Endodermal cell (in vitro differentiated cells): Measurements from ENCODE around the gene TULP1. TPM values are rescaled to one million over a fixed set of nuclear protein-coding genes. Genes with fewer than 3 reads are reported as not detected.

Experiments
- DNase-seq: peaks from one replicate; pipeline ENCODE4 v3.0.0-alpha.2; 2017
- H3K27ac ChIP-seq: 2 replicates; pipeline ENCODE4 v1.5.1; 2013; ENCODE audit warnings: mild to moderate bottlenecking, low read depth, low read length, moderate library complexity
- H3K27me3 ChIP-seq: 2 replicates; pipeline ENCODE4 v1.6.1; 2013; ENCODE audit warnings: mild to moderate bottlenecking, low read length, moderate library complexity; ENCODE audit not compliant: insufficient read depth, control insufficient read depth, poor library complexity, severe bottlenecking
- H3K36me3 ChIP-seq: 2 replicates; pipeline ENCODE4 v1.7.0; 2013; ENCODE audit warnings: mild to moderate bottlenecking, low read length, moderate library complexity; ENCODE audit not compliant: control insufficient read depth, insufficient read depth
- H3K4me1 ChIP-seq: one replicate; pipeline ENCODE4 v1.7.0; 2013; ENCODE audit warnings: low read length; ENCODE audit not compliant: control insufficient read depth, insufficient read depth
- H3K4me3 ChIP-seq: 2 replicates; pipeline ENCODE4 v1.5.1; 2013; ENCODE audit warnings: mild to moderate bottlenecking, low read length, moderate library complexity
- H3K9ac ChIP-seq: 2 replicates; pipeline ENCODE4 v1.6.1; 2013; ENCODE audit warnings: mild to moderate bottlenecking, low read length, moderate library complexity; ENCODE audit not compliant: poor library complexity, severe bottlenecking; ENCODE audit errors: extremely low read depth
- H3K9me3 ChIP-seq: 2 replicates; pipeline ENCODE4 v1.6.1; 2013; ENCODE audit warnings: mild to moderate bottlenecking, low read length, moderate library complexity; ENCODE audit not compliant: control insufficient read depth
- H3K27ac Mint-ChIP-seq: 2 replicates; pipeline ENCODE4 v1.8.0; 2020; ENCODE audit warnings: mixed read lengths
- H3K27me3 Mint-ChIP-seq: 2 replicates; pipeline ENCODE4 v1.8.0; 2021; ENCODE audit warnings: mild to moderate bottlenecking, mixed read lengths; ENCODE audit not compliant: insufficient read depth
- H3K36me3 Mint-ChIP-seq: 2 replicates; pipeline ENCODE4 v1.8.0; 2020; ENCODE audit warnings: low read depth, mixed read lengths
- H3K4me1 Mint-ChIP-seq: 2 replicates; pipeline ENCODE4 v1.8.0; 2020; ENCODE audit warnings: mixed read lengths
- H3K4me3 Mint-ChIP-seq: 2 replicates; pipeline ENCODE4 v1.8.0; 2020; ENCODE audit warnings: mild to moderate bottlenecking, moderate library complexity, mixed read lengths
- H3K9me3 Mint-ChIP-seq: 2 replicates; pipeline ENCODE4 v1.8.0; 2020; ENCODE audit warnings: mild to moderate bottlenecking, mixed read lengths
- WGBS, 2 experiments: methylation state at CpG; one replicate each; pipeline versions ENCODE4 v1.1.5 to v1.1.7; 2013; ENCODE audit warnings: missing lambda C conversion rate in 2 of 2, mixed read lengths in 1 of 2; ENCODE audit not compliant: insufficient coverage in 1 of 2, insufficient read length in 1 of 2; 5-methylcytosine and 5-hydroxymethylcytosine counted together
- total RNA-seq, 2 donors: library from RNA; stranded (reverse); fragmentation: NEBNext Ultra II Directional in 1 of 2; extraction: Animal tissue kit (Norgen Biotek cat#: 25700) in 1 of 2; gene quantifications; 2 replicates in 1 of 2; 3 replicates in 1 of 2; pipeline ENCODE4 v1.2.1, GENCODE V29; 2021
- TF ChIP-seq, protein P1 (sequence below): fragments of 200-600 bp; sonication (generic); conservative IDR thresholded peaks from 2 replicates; pipeline ENCODE4 v1.5.0; 2021; ENCODE audit warnings: antibody characterized with exemption, mild to moderate bottlenecking

The TULP1 gene
- total RNA-seq, 2 donors from 2014 or later, result 0.29 to 4.0 TPM

DNA sequence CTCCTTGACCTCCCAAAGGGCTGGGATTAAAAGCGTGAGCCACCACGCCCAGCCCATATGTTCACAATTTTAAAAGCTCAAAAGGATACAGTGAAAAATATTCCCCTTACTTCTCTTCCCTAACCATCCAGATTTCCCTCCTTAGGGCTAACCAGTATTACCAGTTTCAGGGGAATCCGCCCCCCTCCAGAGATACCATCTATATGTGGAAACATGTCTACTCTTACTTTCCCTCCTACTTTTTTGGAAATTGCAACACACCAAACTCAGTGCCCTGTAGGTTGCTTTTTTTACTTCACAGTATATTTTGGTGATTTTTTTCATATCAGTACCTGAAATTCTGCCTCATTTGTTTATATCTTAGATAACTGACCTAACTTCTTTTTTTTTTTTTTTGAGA lies 51.4 kb downstream of the TULP1 start:
- no peak for DNase-seq
- peaks cover 7% of the 10 kb centered on the region for H3K4me1 Mint-ChIP-seq
- Histone ChIP-seq H3K4me1 (no peaks in the 10 kb centered on the region), H3K27ac (no peak overlapping the region), H3K9me3 (no peaks in the 10 kb centered on the region), H3K36me3 (peaks cover 36% of the 10 kb centered on the region), H3K9ac (no peak overlapping the region), H3K27me3 (no peaks in the 10 kb centered on the region), H3K4me3 (no peak overlapping the region)
- WGBS, 2 experiments, result 79 to 90% methylated on average over 2 to 3 of the region's 3 CpGs
- TF ChIP-seq, protein P1, sequence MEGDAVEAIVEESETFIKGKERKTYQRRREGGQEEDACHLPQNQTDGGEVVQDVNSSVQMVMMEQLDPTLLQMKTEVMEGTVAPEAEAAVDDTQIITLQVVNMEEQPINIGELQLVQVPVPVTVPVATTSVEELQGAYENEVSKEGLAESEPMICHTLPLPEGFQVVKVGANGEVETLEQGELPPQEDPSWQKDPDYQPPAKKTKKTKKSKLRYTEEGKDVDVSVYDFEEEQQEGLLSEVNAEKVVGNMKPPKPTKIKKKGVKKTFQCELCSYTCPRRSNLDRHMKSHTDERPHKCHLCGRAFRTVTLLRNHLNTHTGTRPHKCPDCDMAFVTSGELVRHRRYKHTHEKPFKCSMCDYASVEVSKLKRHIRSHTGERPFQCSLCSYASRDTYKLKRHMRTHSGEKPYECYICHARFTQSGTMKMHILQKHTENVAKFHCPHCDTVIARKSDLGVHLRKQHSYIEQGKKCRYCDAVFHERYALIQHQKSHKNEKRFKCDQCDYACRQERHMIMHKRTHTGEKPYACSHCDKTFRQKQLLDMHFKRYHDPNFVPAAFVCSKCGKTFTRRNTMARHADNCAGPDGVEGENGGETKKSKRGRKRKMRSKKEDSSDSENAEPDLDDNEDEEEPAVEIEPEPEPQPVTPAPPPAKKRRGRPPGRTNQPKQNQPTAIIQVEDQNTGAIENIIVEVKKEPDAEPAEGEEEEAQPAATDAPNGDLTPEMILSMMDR, result no peak
- H3K36me3 Mint-ChIP-seq, result peaks cover 48% of the 10 kb centered on the region
- H3K27me3 Mint-ChIP-seq, result no peaks in the 10 kb centered on the region
- H3K27ac Mint-ChIP-seq, result no peak overlapping the region
- H3K9me3 Mint-ChIP-seq, result no peaks in the 10 kb centered on the region
- H3K4me3 Mint-ChIP-seq, result no peak overlapping the region

DNA sequence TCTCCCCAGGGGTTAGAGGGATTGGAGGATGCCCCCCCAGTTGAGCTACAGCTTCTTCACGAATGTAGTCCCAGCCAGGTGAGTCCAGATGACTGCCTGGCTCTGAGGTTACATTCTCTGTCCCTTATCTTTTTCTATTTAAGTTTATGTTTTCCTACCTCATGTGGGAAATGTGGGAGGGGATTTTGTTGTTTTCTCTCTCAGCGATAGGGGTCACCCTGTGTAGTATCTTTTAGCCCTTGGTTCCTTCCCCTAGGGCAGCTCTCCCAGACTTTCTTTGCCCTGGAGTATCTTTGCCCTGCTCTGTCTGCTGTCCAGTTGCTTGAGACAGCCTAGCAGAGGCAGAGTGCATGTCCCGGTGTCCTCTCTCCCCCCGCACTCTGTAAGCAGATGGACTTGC lies 54.8 kb downstream of the TULP1 start:
- peak; percentile 50 for DNase-seq
- H3K27me3 ChIP-seq, result no peaks in the 10 kb centered on the region
- no peak overlapping the region for H3K9ac ChIP-seq
- peaks cover 37% of the 10 kb centered on the region for H3K36me3 Mint-ChIP-seq
- no peaks in the 10 kb centered on the region for H3K9me3 Mint-ChIP-seq
- H3K4me1 Mint-ChIP-seq, result peaks cover 16% of the 10 kb centered on the region
- H3K4me3 ChIP-seq, result no peak overlapping the region
- WGBS, 2 experiments, result 84 to 93% methylated on average over 2 to 4 of the region's 4 CpGs
- no peak overlapping the region for H3K27ac Mint-ChIP-seq
- TF ChIP-seq, protein P1, result peak; percentile 44
- peaks cover 25% of the 10 kb centered on the region for H3K36me3 ChIP-seq
- no peaks in the 10 kb centered on the region for H3K9me3 ChIP-seq
- no peak overlapping the region for H3K27ac ChIP-seq
- H3K4me3 Mint-ChIP-seq, result no peak overlapping the region
- H3K27me3 Mint-ChIP-seq, result peaks cover 8% of the 10 kb centered on the region
- H3K4me1 ChIP-seq, result peaks cover 6% of the 10 kb centered on the region

DNA sequence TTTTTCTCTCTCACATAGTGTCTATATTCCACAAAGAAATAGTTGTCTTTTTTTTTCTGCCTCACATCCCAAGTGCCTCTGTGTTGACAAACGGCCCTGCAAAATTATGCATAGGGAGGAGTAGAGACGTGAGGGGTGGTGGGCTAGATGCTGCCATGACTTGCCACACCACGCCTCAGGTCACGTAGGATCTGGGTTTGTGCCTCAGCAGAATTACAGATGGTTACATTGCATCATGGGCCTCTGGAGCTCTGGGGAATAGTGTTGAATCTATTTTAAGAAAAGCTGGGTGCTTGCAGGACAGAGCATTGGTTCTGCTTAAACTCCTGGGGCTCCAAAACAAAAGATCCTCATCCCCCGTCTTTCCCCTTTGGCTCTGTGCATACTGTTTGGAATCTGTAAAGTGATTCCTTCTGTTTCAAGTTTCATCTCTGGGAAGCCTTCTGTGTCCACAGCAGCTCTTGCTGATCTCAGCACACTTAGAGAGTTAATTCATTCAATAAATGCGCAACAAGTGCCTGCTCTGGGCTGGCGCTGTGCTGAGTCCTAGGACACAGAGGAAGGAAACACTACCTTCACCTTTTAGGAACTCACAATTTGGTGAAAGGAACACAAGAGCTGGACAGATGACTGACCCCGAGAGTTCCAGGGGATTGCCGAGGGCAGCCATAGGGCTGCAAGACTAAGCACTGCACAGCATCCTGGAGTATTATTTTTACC lies 58.1 kb downstream of the TULP1 start:
- Histone ChIP-seq H3K9ac (no peak overlapping the region), H3K36me3 (peaks cover 17% of the 10 kb centered on the region), H3K4me3 (no peak overlapping the region), H3K27me3 (no peaks in the 10 kb centered on the region), H3K27ac (no peak overlapping the region), H3K4me1 (peaks cover 9% of the 10 kb centered on the region), H3K9me3 (no peaks in the 10 kb centered on the region)
- Mint-ChIP-seq H3K27me3 (peaks cover 24% of the 10 kb centered on the region), H3K36me3 (peaks cover 18% of the 10 kb centered on the region), H3K9me3 (no peaks in the 10 kb centered on the region), H3K27ac (no peak overlapping the region), H3K4me1 (peaks cover 28% of the 10 kb centered on the region), H3K4me3 (peak overlapping the region; percentile 9)
- TF ChIP-seq, protein P1, result no peak
- WGBS, 2 experiments, result 90 to 91% methylated on average over 9 of the region's 9 CpGs
- no peak for DNase-seq
